C4-2B (cell line): ENCODE measurements around the gene MAP2.

ENCODE experiments used
- ZFX ChIP-seq: fragments of 450-650 bp; IDR thresholded peaks from 2 replicates; pipeline ENCODE4 v1.6.1; 2017
- TF ChIP-seq, protein P1 (sequence below): fragments of 450-650 bp; conservative IDR thresholded peaks from 2 replicates; pipeline ENCODE4 v1.5.1; 2017; ENCODE audit warnings: mild to moderate bottlenecking

DNA sequence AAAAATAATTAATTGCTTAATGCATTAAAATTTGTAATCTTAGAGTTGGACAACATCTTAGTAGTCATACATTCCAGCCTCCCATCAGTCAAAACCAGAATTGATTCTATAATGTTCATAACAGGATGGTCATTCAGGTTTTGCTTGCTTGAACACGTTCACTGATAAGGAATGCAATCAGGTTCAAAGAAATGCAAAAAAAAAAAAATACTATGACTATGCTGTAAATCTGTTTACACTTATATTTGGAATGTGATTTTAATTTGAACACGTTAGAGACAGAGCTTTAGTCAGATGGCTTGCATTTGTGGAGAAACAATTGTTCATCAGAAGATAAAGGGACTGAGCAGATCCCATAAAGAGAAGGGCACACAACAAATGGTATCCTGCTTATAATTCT lies 216.5 kb downstream of the MAP2 start:
- no peak for TF ChIP-seq ZFX
- TF ChIP-seq, protein P1, sequence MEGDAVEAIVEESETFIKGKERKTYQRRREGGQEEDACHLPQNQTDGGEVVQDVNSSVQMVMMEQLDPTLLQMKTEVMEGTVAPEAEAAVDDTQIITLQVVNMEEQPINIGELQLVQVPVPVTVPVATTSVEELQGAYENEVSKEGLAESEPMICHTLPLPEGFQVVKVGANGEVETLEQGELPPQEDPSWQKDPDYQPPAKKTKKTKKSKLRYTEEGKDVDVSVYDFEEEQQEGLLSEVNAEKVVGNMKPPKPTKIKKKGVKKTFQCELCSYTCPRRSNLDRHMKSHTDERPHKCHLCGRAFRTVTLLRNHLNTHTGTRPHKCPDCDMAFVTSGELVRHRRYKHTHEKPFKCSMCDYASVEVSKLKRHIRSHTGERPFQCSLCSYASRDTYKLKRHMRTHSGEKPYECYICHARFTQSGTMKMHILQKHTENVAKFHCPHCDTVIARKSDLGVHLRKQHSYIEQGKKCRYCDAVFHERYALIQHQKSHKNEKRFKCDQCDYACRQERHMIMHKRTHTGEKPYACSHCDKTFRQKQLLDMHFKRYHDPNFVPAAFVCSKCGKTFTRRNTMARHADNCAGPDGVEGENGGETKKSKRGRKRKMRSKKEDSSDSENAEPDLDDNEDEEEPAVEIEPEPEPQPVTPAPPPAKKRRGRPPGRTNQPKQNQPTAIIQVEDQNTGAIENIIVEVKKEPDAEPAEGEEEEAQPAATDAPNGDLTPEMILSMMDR: no peak
